ENCODE results near the gene TEX2. TPM values are rescaled to one million over a fixed set of nuclear protein-coding genes. Genes with fewer than 3 reads are reported as not detected.

TEX2 gene
- total RNA-seq, 1 experiment from 2014 or later: 10.8 TPM

GRCh38 chr17:64148699-64149098, 114.4 kb downstream of the TEX2 start:
- no peak overlapping the region for H3K4me3 Mint-ChIP-seq
- ATAC-seq: peak; percentile 2
- no peak overlapping the region; the same call in none of the 2 replicates for H3K27ac Mint-ChIP-seq
- H3K4me1 Mint-ChIP-seq: peaks cover 23% of the 10 kb centered on the region
- H3K36me3 Mint-ChIP-seq: peaks cover 23% of the 10 kb centered on the region
- H3K9me3 Mint-ChIP-seq: no peaks in the 10 kb centered on the region
- TF ChIP-seq GABPB1 (CRISPR knock-in tag; IDR thresholded peaks at IDR 0.05): peak; percentile 86
- TF ChIP-seq NFYB (CRISPR knock-in tag; conservative IDR thresholded peaks at IDR 0.05; ENCODE audit: low read depth): no peak
- no peak for TF ChIP-seq NR2C2 (CRISPR knock-in tag; IDR thresholded peaks at IDR 0.05)
- 0 out of 2 replicates have a peak, but pooled peaks have one; percentile 28 for TF ChIP-seq PRRX2 (CRISPR knock-in tag; IDR thresholded peaks at IDR 0.05)
- no peak for TF ChIP-seq ZMAT4 (CRISPR knock-in tag; IDR thresholded peaks at IDR 0.05)
- no peak for TF ChIP-seq MLX (CRISPR knock-in tag; IDR thresholded peaks at IDR 0.05)
- TF ChIP-seq ESRRA (CRISPR knock-in tag; IDR thresholded peaks at IDR 0.05; ENCODE audit: borderline replicate concordance): no peak
- no peak for TF ChIP-seq MAX (CRISPR knock-in tag; IDR thresholded peaks at IDR 0.05)
- POLR2A ChIA-PET: interaction anchor here (0.5 to 1.4 kb wide), 6 partner anchors 69 to 527 kb away, joined by 3 to 6 read pairs (median 4); partner anchors contain the start of genes MAP3K3 and TEX2
- H3K27me3 Mint-ChIP-seq (ENCODE audit: low read depth): no peaks in the 10 kb centered on the region
- CTCF ChIA-PET: interaction anchor here (0.6 to 3.5 kb wide), 12 partner anchors 15 to 270 kb away, joined by 3 to 27 read pairs (median 4); no protein-coding TSS in a partner anchor
- no peak for DNase-seq (ENCODE audit: low spot score)

- no peak overlapping the region; the same call in none of the 2 replicates for H3K4me3 Mint-ChIP-seq
- ChIA-PET CTCF (interaction anchor here (0.8 to 3.5 kb wide), 9 partner anchors 15 to 270 kb away, joined by 3 to 27 read pairs (median 4); no protein-coding TSS in a partner anchor), POLR2A (interaction anchor here (0.6 to 1.4 kb wide), 4 partner anchors 70 to 440 kb away, joined by 3 to 6 read pairs (median 4); partner anchors contain the start of gene TEX2)
- TF ChIP-seq ZNF138 (CRISPR knock-in tag; conservative IDR thresholded peaks at IDR 0.05): 0 out of 2 replicates have a peak, but pooled peaks have one; percentile 16
- no peak for TF ChIP-seq TCF7 (CRISPR knock-in tag; IDR thresholded peaks at IDR 0.05; ENCODE audit: low read depth)
- 0 out of 2 replicates have a peak, but pooled peaks have one; percentile 2 for TF ChIP-seq ERG (CRISPR knock-in tag; IDR thresholded peaks at IDR 0.05)
- no peak for TF ChIP-seq OVOL2 (CRISPR knock-in tag; IDR thresholded peaks at IDR 0.05; ENCODE audit: borderline replicate concordance)
- TF ChIP-seq PRRX2 (CRISPR knock-in tag; IDR thresholded peaks at IDR 0.05): peak; percentile 70; the same call in 1 of the 2 replicates
- TF ChIP-seq MXD4 (CRISPR knock-in tag; IDR thresholded peaks at IDR 0.05; ENCODE audit: borderline replicate concordance): no peak
- 0 out of 2 replicates have a peak, but pooled peaks have one; percentile 29 for TF ChIP-seq E2F5 (CRISPR knock-in tag; IDR thresholded peaks at IDR 0.05)
- TF ChIP-seq HMGXB4 (CRISPR knock-in tag; IDR thresholded peaks at IDR 0.05): no peak
- TF ChIP-seq CREM (CRISPR knock-in tag; IDR thresholded peaks at IDR 0.05): peak; percentile 67
- TF ChIP-seq ETV6 (CRISPR knock-in tag; IDR thresholded peaks at IDR 0.05): peak; percentile 40; the same call in 1 of the 2 replicates
- peak; percentile 4 for ATAC-seq
- H3K27ac Mint-ChIP-seq: no peak overlapping the region; the same call in 1 of the 2 replicates
- peaks cover 23% of the 10 kb centered on the region for H3K4me1 Mint-ChIP-seq
- H3K36me3 Mint-ChIP-seq: peaks cover 20% of the 10 kb centered on the region
- H3K27me3 Mint-ChIP-seq (ENCODE audit: low read depth): no peaks in the 10 kb centered on the region
- no peak for DNase-seq (ENCODE audit: low spot score)
- no peaks in the 10 kb centered on the region for H3K9me3 Mint-ChIP-seq
Observed at GRCh38 chr17:64148017-64148631, 114.9 kb downstream of the TEX2 start.

Measured in WTC11 (cell line).